GM13976 (cell line): ENCODE measurements around the gene SECISBP2.

Source experiments
- DNase-seq: peaks from one replicate; pipeline ENCODE4 v3.0.0; 2012; ENCODE audit warnings: low spot score
- in situ Hi-C: fragments of 300-500 bp; cut with MboI; formaldehyde crosslinking; loops from one replicate; pipeline ENCODE4 v1.12.0; 2022; ENCODE audit warnings: low sequenced_read_pairs, mixed read lengths, inconsistent platforms; ENCODE audit not compliant: unreplicated experiment
- TF ChIP-seq, protein P1 (sequence below): IDR thresholded peaks from 2 replicates; pipeline ENCODE4 v1.5.1; 2012; ENCODE audit warnings: borderline replicate concordance, mild to moderate bottlenecking; ENCODE audit not compliant: insufficient read depth; ENCODE audit errors: extremely low read depth, missing control alignments, control extremely low read depth

SECISBP2 gene

GRCh38 chr9:89397471-89397870, 79.2 kb downstream of the SECISBP2 start:
- no peak for DNase-seq
- in situ Hi-C loops, result no loop called here
- TF ChIP-seq, protein P1, sequence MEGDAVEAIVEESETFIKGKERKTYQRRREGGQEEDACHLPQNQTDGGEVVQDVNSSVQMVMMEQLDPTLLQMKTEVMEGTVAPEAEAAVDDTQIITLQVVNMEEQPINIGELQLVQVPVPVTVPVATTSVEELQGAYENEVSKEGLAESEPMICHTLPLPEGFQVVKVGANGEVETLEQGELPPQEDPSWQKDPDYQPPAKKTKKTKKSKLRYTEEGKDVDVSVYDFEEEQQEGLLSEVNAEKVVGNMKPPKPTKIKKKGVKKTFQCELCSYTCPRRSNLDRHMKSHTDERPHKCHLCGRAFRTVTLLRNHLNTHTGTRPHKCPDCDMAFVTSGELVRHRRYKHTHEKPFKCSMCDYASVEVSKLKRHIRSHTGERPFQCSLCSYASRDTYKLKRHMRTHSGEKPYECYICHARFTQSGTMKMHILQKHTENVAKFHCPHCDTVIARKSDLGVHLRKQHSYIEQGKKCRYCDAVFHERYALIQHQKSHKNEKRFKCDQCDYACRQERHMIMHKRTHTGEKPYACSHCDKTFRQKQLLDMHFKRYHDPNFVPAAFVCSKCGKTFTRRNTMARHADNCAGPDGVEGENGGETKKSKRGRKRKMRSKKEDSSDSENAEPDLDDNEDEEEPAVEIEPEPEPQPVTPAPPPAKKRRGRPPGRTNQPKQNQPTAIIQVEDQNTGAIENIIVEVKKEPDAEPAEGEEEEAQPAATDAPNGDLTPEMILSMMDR, result no peak

GRCh38 chr9:89398621-89399020, 80.3 kb downstream of the SECISBP2 start:
- DNase-seq, result no peak
- in situ Hi-C loops, result no loop called here
- TF ChIP-seq, protein P1, result no peak

- in situ Hi-C loops, result no loop called here
- peak; percentile 77 for DNase-seq
- TF ChIP-seq, protein P1, result no peak
Observed at GRCh38 chr9:89400403-89401116, 82.3 kb downstream of the SECISBP2 start.

DNA sequence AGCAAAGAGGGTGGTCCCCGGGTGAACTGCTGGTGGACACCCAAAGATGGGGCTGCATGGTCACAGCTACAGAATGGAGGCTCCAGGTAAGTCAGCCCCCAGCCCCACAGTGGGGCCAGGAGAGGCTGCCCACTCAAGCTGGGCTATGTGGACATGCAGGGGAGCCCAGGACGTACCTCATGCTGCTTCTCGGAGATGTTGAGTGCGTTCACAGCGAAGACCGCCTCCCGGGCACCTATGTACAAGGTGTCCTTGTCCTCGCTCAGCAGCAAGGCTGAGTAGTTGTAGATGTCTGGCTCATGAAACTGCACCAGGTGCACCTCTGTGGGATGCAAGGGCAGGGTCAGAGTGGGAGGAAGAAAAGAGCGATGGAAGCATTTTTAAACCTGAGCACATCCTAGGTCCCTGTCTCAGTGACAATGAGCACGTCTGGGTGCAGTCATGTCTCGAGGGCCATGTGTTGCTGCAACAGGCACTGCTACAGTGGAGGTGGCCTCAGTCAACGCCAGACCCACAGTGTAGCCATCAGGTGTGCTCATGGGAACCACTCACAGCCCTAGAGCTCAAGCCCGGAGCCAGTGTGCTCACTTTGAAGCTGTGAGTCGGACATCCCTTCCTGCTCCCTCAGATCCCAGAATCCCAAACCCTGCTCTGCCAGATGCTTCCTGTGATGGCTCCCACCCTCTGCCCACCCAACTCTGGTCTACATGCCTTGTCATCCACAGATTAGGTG, 84.6 kb downstream of the SECISBP2 start:
- TF ChIP-seq, protein P1, result no peak
- in situ Hi-C loops, result no loop called here
- no peak for DNase-seq

DNA sequence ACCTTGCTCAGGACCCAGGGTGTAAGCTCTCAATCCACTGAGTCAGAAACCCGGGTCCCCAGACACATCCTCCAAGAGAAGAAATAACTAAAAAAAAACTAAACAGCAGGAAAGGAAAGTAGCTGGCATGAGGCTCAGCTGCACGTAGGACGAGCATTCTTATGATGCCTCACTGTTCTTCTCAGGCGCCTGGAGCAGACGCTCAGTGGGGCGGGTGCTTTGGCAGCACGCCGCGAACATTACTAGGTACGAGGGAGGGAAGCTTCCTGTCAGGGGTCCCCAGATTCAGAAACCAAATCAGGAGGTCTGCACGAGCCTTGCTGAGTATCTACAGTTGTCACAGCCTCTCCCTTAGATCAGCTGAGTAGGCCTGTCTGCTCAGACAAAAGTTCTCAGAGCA, 85.8 kb downstream of the SECISBP2 start:
- TF ChIP-seq, protein P1, result no peak
- in situ Hi-C loops, result no loop called here
- DNase-seq, result no peak

DNA sequence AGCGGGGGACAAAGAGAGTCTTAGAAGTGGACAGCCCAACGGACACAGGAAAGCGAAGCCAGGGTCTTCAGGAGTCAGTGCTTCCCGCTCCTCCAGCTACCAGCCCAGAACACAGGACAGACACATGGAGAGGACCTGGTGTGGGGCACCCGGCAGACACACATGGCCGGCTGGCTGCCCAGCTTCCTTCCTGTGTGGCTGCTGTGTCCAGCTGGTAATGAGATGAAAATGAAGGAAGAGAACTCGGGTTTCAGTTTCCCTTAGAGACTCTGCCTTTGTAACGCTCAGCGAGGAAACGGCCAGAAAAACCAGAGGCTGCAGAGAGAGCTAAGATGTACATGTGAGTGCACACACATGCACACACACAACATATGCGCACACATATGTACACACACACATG, 87.5 kb downstream of the SECISBP2 start:
- TF ChIP-seq, protein P1, result no peak
- in situ Hi-C loops, result no loop called here
- DNase-seq, result peak; percentile 80
